UCSD-AML1 (cell line): ENCODE results near the gene HDDC3.

Experiments
- DNase-seq: peaks from one replicate; lab custom pipeline; 2025; ENCODE audit not compliant: unreplicated experiment; lab: John Stamatoyannopoulos, UW

Gene HDDC3, protein sequence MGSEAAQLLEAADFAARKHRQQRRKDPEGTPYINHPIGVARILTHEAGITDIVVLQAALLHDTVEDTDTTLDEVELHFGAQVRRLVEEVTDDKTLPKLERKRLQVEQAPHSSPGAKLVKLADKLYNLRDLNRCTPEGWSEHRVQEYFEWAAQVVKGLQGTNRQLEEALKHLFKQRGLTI

GRCh38 chr15:90931828-90932659 lies at the start of gene HDDC3:
TSS of gene HDDC3 (minus strand) at chr15:90932549. CDS start at chr15:90932540, 9 bp downstream.
- DNase-seq: peak; percentile 91

DNA sequence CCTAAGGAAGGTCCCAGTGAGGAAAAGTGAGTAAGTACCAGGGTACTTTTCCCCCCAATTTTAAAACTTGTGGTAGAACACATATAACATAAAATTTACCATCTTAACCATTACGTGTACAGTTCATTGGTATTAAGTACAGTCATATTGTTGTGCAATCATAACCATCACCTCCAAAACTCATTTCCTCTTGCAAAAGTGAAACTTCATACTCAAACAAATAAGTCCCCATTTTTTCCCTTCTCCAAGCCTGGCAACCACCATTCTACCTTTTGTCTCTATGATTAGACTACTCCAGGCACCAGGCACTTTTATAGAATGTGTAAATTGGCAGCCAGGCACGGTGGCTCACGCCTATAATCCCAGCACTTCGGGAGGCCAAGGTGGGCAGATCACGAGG lies 49.8 kb upstream of the HDDC3 start:
- no peak for DNase-seq

- no peak for DNase-seq
These were observed 49.3 kb upstream of the HDDC3 start for GRCh38 chr15:90981681-90982080.

- no peak for DNase-seq
These were observed 47.2 kb upstream of the HDDC3 start for GRCh38 chr15:90979582-90979981.

DNA sequence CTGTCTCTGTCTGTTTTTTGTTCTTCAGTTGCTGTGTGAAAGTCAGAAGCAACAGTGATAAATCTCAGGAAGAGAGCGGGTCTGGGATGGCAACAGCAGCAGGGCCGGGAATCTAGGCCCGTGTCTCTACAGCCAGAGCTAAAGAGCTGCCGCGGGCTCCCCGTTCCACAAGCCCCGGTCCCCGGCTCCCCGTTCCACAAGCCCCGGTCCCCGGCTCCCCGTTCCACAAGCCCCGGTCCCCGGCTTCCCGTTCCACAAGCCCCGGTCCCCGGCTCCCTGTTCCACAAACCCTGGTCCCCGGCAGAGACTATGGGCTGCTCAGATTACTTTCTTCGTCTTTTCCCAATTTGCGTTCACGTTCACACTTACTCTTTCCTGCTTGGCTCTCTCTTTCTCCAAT lies 41.9 kb upstream of the HDDC3 start:
- no peak for DNase-seq

GRCh38 chr15:90972133-90972532 lies 39.8 kb upstream of the HDDC3 start:
- DNase-seq: no peak

DNA sequence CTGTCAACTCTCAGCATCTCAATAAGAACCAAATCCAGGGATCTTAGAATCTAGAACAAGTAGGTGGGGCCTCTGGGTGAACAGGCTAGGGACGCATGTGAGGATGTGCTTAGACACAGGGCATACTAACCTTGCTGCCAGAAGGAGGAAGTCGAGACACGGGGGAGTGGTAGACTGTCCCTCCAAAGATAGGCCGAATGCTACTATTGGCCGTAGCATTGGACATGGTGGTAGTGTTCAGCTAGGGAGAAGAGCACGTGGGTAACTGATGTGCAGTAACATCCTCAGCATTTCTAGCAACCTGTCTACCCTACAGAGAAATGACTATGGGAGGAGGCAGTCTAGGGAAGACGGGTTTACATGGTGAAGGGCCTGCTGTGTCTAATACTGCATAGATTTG lies 37.9 kb upstream of the HDDC3 start:
- DNase-seq: no peak

DNA sequence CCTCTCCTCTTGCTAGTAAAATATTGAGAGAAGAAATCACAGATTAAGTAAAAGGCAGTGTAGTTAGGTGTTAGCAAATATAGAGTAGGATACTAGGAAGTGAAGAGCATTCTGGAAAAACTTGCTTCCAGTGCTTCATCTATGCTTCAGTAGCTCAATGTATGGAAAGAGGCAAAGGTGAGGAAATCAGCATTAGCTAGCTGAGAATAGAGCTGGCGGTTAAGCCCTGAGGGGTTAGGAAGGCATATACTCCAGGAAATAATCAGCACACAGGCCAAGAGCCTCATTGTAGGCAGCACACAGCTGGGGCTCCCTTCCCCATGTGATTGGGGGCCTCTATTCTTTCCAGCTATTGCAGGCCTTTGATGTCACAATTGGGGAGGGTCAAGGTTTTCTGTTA lies 36.1 kb upstream of the HDDC3 start:
- DNase-seq: no peak

DNA sequence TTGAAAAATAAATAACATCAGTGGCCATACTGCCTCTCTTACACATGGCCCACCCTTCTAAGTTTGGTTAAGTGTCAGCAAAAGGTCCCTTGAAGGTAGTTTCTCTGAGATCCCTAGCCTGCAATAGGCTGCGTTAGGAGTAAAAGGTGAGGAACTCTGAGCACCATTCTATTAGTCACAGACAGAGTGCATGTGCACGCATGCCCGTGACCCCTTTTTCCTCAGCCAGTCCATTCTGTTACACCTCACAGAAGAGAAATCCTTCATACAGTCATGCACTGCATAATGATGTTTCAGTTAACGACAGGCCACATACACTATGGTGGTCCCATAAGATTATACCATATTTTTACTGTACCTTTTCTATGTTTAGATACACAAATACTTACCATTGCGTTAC lies 34.9 kb upstream of the HDDC3 start:
- DNase-seq: no peak

- DNase-seq: no peak
These were observed 33.9 kb upstream of the HDDC3 start for GRCh38 chr15:90966262-90966661.

GRCh38 chr15:90962021-90962420 lies 29.7 kb upstream of the HDDC3 start:
- no peak for DNase-seq

DNA sequence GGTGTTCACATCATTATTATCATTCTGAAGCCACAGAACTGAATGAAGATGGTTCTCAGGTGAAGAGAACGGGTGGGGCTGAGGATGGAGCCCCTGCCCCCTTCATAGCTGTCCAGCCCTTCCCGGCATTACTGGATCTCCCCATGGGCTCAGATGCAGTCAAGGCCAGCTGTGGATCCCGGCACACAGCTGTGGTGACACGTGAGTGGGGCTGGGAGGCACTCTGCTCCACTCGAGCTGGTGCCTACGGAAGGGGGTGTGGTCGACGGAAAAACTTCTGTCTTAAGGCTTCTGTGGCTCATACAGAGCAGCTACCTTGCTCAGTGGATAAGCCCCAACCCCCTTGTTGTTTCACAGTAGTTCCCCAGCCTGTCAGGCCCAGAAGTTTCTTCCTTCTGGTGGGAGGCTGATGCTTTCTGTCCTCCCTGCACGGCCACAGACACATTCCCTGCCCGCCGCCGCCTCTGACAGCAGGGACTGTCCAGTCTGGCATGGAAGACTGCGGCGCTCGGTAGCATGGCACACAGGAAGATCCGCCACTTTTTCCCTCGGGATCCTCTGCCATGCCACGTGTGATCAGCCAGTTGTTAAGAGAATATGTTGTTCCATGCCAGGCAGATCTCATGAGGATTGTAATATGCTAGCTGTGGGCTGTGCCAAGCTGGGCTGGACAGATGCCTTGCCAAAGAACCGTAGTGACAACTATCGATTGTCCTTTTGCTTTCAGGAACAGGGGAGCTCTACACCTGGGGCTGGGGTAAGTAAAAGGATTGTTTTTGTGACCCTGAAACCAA lies 28.1 kb upstream of the HDDC3 start:
- no peak for DNase-seq

DNA sequence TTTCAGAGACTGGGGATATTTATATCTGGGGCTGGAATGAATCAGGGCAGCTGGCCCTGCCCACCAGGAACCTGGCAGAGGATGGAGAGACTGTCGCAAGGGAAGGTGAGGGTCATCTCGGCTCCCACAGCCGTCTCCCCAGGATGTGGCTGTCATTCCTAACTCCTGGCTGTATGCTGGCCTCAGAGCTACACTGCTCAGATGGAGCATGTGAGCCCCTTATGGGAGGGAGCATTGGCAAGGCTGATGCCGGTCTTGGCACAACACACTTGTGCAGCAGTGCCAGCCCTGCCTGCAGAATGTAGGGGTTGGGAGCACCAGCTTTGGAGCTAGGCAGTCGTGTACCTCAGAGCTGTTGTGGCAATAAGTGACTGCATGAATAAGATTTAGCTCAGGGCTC lies 27.5 kb upstream of the HDDC3 start:
- DNase-seq: no peak

DNA sequence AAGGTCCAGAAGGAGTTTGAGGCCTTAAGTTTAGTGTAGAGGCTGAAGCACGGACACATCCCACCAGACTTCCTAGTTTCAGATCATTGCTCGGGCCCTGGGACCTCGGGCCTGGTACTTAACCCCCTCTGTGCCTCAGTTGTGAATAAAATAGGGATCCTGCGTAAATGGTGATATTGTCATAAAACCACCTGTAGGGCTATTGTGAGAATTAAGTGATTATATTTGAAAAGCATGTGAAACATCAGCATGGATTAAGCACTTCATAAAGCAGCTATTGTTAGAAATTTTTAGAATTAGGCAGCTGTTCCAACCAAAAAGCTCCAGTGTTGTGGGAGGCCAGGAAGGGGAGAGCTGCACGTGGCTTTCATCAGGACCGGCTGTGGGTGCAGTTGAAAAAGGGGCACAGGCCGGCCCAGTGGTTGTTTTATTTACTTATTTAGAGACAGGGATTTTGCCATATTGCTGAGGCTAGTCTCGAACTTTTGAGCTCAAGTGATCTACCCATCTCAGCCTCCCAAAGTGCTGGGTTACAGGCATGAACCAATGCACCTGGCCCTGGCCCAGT lies 26.8 kb upstream of the HDDC3 start:
- DNase-seq: no peak

DNA sequence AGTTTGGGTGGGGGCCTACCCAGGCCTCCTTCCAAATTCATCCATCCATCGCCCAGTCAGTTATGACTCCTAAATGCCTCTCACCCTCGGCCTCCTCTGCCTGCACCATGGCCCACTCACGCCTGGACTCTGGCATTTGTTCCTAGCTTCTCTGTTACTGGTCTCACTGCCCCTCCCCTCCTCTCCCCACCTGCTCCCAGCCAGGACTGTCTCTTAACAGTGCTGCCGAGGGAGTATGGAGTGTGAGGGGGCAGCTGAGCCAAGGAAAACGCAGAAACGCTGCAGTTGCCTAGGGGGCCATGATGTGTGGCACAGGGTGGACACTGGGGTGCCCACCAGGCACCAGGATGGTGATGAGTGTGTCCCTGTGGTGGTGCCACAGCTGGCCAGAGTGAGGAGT lies 25.4 kb upstream of the HDDC3 start:
- DNase-seq: no peak

DNA sequence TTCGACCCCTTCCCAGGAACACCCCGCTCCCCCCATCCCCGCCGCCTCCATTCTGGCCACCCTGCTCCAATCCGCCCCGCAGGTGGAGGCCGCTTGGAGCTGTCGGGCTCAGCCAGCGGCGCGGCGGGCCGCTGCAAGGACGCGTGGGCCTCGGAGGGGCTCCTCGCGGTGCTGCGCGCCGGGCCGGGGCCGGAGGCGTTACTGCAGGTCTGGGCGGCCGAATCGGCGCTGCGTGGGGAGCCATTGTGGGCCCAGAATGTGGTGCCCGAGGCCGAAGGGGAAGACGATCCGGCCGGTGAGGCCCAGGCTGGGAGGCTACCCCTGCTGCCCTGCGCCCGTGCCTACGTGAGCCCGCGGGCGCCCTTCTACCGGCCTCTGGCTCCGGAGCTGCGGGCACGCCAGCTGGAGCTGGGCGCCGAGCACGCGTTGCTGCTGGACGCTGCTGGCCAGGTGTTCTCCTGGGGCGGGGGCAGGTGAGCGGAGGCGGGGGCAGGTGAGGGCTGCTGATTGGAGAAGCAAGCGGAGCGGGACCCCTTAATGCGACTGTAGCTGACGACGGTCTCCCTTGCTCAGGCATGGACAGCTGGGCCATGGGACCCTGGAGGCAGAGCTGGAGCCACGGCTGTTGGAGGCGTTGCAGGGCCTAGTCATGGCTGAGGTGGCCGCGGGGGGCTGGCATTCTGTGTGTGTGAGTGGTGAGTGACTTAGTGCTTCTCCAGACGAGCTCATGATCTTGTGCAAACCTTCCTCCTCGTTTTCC lies 24.9 kb upstream of the HDDC3 start:
- no peak for DNase-seq

- DNase-seq: no peak
These were observed 24.1 kb upstream of the HDDC3 start for GRCh38 chr15:90956274-90957030.

DNA sequence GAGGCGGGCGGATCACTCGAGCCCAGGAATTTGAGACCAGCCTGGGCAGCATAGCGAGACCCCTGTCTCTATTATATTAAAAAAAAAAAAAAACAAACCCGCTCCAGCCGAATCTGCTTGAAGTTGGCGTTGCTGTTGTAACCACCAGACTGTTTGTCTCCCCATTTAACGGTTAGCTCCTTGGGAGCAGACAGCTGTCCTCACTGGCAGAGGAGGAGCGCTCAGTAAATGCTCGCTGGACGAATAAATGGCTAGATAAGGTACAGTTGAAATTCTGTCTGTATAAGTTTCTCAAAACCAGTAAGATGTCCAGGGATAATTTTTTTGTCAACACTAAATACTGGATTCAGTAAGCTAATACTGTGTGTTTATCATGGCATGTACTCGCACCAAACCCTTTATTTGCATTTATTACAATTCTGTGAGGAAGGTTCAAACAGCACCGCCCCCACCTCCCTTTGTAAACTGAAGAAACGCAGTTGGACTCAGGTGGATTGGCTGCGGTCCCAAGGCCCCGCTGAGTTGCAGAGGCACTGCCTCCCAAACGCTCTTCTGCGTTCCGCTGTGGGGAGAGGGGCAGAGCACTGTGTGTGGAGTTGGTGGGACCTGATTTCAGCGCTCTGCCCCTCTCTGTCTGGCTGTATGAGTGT lies 23.4 kb upstream of the HDDC3 start:
- DNase-seq: no peak

DNA sequence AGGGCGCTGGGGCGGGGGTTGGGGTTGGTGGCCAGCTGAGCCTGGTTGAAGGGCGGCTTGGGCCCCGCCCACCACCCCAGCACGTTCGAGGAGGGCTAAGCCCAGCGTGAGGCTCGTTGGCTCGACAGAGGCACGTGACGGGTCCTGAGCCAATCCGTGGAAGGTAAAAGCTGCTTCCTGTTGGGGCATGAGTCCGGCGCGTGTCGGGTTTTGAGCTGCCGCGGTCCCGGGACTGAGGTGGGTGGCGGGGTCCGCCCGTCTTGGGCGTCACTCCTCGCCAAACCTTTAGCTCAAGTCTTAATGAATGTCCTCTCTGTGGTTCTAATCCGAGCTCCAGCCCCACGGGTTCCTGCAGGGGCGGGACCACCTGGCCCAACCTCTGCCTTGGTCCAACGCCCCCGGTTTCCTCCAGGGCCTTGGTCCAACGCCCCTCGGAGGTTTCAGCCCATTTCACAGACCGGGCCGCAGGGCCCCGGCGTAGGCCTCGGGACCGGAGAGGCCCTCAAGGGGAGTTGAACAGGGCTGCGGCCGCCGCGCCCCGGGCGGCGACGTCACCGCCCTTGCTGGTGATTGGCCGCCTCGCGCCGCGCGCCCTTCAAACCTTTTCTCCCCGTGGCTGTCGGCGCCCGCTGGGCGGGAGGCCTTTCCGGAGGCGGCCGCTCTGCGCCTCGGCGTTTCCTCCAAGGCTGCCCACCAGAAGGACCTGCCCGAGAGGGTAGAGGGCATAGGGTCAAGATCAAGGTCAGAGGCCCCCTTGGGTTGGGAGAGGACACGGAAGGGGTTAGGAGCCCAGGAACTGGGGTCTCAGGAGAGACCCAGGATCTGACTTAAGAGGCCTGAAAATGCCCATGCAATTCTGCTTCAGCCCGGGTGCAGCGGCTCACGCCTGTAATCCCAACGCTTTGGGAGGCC lies 22.6 kb upstream of the HDDC3 start, which contains the start of gene RCCD1:
Gene RCCD1 (plus strand): TSS at position 173 of the 912 bp plus-strand sequence. CDS start 1,851 bp downstream, outside the sequence.
- DNase-seq: peak; percentile 91
